Limb (tissue), 2 donors: Measurements from ENCODE around the gene SLC44A3.

Experiments used
- DNase-seq, 2 donors: peaks; one replicate each; pipeline ENCODE4 v3.0.0-alpha.2; 2016; ENCODE audit errors: extremely low spot score in 2 of 2

The SLC44A3 gene

GRCh38 chr1:94905207-94905606 is 85.0 kb downstream of the SLC44A3 start:
- DNase-seq: no peak

GRCh38 chr1:94906382-94906781 is 86.2 kb downstream of the SLC44A3 start:
- DNase-seq: no peak

DNA sequence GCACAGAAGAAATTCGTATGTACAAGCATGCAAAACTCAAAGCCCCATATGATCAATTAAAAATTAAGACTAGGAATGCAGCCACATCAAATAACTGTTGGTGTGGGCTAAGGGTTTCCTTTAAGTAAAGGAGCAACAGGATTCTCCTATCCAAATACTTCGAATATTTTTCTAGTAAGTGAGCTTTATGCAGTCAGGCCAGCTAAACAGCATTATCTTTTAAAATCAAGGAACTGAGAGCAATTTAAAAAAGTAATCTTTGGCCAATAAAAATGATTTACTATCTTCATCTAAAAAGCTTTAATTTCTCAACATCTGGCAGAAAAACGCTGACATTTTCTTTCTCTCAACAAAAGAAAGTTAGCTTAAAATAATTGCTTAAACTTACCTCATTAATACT is 87.0 kb downstream of the SLC44A3 start:
- DNase-seq: no peak

- DNase-seq: no peak
Observed at GRCh38 chr1:94908190-94908589, 88.0 kb downstream of the SLC44A3 start.

DNA sequence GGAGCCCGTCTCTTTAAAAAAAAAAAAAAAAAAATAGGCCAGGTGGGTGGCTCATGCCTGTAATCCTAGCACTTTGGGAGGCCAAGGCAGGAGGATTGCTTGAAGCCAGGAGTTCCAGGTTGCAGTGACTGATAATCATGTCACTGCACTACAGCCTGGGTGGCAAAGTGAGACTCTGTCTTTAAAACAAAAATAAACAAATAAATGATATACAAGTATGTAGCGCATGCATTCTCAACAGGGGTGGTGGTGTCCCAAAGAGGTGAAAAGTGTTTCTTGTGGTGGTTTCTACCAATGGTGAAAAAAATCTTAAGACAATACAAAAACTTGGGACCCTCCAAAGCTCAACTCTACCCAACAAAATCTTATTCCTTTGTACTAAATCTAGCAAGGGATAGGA is 88.8 kb downstream of the SLC44A3 start:
- no peak for DNase-seq

DNA sequence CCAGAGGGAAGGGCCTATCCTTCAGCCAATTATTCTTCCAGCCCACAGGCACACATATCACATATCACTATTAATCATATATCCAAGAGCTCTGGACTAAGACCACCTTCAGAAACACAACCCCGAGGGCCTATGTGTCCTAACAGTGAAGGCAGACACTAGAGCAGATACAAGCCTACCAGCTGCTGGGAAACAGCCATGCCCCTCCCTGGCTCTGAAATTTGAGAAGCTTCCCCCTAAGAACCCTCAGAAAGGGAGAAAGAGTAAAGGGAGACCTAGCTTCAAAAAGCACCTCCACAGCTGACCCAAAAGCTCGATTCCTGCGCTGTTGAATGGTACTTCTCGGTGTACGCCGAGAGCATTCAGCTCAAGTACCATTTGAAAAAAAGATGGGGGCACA is 89.3 kb downstream of the SLC44A3 start:
- no peak for DNase-seq

GRCh38 chr1:94912263-94913184 is 92.4 kb downstream of the SLC44A3 start:
- DNase-seq: no peak

DNA sequence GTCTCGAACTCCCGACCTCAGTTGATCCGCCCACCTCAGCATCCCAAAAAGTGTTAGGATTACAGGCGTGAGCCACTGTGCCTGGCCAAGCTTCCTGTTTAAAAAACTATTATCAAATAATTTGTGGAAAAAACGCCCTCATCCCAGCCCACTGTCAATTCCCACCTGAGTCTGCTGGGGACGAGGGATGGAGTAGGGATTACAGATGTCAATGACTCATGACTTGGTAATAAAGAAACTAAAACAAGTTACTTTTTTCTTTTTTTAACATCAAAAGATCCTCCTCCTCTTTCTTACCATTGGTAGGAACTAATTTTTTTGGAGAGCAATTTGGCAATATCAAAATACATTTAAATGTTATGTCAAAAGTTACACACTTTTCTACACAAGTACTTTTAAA is 97.1 kb downstream of the SLC44A3 start:
- DNase-seq: no peak

DNA sequence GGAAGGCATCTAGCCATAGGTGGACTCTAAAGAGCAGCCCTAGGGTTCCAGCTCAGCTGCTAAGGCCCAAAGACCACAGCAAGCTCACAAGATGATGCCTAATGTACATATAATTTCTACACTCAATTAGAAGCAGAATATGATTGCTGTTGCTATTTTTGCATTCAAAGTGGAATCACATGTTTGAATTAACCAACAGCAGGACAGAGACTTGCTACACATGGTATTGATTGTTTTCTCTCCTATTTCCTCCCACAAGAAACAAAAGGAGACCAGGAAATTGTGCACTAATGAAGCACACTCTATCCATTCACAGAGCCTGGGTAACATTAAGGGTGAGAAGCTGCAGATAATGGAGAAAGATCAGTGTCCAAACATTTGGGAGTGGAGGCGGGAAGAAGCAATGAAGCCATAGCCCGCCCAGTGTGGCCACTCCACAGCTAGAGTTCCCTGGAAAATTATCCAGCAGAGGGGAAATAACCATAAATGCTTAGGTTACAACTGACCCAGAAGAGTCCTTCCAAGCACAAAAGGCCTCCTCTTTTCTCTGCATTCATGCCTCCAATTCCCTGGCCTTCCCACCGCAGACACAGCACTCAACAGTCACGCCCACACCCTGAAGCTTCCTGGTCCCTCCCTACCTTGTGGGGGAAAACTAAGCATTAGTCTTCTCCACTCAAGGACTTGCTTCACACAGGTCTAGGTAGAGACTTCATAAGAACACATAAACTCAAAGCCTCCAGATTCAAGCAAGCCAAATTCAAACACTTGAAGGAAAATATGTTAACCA is 99.3 kb downstream of the SLC44A3 start:
- DNase-seq: no peak

DNA sequence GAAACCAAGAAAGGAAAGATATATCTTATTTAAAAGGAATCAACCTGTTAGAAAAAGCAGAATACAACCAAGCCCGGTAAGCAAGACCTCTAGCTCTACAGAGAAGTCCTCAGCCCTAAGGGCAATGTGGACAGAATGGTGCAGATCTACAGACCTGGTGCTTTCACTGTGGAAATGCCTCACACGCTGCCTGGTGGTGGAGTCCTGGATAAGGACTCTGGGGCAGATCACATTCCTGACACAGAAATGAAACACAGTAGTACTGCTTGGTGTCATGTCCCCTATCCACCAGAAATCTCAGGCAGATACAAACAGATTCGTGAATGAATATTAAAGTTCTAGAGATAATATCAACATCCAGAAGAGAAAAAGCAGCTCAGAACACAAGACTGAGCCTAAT is 99.9 kb downstream of the SLC44A3 start:
- no peak for DNase-seq

DNA sequence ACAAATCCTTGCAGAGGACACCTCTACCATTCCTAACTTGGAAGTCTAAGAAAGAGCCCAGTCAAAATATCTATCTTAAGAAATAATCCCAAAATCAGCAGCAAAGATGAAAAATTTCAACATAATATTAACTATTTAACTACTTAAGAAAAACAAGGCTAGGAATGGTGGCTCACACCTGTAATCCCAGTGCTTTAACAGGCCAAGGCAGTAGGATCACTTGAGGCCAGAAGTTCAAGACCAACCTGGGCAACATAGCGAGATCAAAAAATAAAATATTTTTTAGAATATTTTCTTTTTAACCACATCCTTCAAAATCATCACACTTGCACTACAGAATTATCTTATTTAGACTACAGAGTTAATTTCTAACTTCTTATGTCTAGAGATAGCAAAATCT is 101.8 kb downstream of the SLC44A3 start:
- no peak for DNase-seq

GRCh38 chr1:94922761-94923331 is 102.7 kb downstream of the SLC44A3 start:
- DNase-seq: no peak

DNA sequence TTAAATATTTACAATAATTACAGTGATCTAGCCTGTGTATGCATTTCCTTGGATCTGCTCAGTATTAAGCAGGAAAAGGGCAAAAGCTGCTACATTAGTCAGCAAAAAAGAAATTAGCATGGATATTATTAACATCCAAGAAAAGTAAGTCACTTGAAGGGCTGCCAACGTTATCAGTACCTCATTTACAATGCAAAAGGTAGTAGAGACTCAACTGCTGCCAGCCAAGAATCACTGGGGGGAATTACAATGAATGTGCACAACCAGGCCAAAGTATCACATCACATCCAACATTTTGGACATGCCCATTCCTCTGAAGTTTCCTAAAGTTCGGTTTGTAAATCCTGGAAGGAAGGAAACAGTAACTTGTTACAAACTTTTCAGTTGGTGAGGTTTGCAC is 104.8 kb downstream of the SLC44A3 start:
- no peak for DNase-seq

GRCh38 chr1:94925561-94926125 is 105.5 kb downstream of the SLC44A3 start:
- peak; percentile 91 to 95 for DNase-seq

DNA sequence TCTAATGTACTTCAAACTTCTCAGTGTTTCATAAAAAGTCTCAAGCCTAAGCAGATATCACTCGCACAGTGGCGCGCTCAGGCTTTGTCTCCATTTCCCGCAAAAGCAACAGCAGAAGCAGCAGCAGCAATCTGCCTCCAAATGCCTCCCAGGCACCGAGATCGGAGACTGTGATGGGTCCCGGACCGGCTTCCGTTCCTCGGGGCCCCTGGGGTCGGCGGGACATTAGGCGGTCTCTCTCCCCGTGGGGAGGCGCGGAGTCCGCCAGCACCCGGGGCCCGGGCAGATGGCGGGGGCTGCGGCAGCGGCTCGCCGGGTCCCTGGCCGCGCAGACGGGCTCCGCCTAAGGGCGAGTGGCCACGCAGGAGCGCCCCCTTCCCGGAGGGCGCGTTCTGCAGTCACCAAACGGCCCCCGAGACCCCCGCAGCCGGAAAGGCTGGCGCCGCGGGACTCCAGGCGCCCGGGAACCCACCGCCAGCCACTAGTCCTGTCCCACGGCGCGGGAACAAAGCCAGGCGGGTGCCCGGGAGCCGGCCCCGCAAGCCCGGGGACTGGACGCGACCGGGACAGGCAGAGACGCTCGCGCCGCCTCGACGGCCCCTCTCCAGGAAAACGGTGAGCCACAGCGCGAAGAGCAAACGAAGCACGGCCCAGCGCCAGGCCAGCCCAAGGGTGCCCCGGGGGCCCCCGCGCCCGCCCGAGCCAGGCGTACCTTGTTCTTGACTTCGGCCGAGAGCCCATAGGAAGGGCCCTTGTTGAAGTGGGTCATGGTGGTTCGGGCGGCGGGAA is 106.2 kb downstream of the SLC44A3 start:
- peak in 1 of 2 donors; percentile 83 for DNase-seq

DNA sequence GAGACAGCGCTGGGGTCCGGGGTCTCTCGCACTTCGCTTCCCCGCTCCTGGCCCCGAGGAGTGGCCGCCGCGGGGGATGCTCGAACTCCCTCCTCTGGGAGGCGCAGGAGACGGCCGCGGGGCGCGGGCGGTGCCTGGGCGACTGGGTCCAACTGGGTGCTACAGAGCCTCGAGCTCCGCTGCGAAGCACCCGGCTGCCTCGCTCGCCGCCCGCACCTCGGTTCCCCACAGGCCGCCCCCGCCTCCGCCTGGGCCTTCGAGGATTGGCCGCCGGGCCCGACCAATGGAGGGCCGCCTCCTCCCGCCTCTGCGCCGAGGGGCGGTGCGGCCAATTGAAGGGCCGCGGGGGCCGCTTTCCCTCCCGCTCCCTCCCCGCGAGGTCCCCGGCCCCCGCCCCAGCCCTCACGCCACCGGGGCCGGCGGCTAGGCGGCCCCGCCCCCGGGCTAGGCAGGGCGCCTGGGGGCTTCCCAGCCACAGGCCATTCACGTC is 106.8 kb downstream of the SLC44A3 start, which contains the start of gene CNN3:
TSS of gene CNN3 (minus strand) at position 196 of the 490 bp plus-strand sequence. CDS start 216 bp downstream, outside the sequence.
- DNase-seq: peak; percentile 89 to 95

- no peak for DNase-seq
Observed at GRCh38 chr1:94927405-94928175, 107.4 kb downstream of the SLC44A3 start.

DNA sequence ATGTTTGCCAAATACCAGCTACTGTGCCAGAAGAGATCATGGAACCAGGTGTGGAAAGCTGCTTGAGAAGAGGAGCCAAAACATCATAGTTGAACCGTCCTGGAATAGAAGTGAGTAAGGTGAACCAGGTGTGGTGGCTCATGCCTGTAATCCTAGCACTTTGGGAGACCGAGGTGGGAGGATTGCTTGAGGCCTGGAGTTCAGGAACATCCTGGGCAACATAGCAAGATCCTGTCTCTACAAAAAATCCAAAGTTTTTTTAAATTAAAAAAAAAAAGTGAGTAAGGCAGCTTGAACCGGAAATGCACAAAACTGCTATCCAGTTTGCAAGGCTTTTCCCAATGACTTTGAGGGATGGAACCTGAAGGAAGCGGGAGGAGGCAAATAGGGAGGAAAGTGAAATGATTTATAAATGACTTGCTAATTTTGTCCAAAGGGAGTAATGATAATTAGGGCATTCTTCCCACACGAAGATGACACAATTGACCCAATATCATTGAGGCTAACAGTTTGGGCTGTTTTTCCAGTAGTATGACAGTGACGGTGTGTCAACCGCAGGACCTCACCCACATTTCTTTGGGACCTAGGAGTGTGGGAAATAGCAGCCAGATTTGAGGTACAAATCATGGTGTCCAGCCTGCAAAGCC is 108.3 kb downstream of the SLC44A3 start:
- DNase-seq: no peak
